HG02610 (cell line): ENCODE data around the gene SEPTIN11.
A peak's percentile ranks its signal among the peaks of the same experiment; 100 is the strongest.

Experiments
- ATAC-seq: cut with Tn5 transposase; IDR thresholded peaks from one replicate; pipeline ENCODE4 v1.9.1; 2021; ENCODE audit warnings: mild to moderate bottlenecking, moderate library complexity; ENCODE audit not compliant: unreplicated experiment

The SEPTIN11 gene

DNA sequence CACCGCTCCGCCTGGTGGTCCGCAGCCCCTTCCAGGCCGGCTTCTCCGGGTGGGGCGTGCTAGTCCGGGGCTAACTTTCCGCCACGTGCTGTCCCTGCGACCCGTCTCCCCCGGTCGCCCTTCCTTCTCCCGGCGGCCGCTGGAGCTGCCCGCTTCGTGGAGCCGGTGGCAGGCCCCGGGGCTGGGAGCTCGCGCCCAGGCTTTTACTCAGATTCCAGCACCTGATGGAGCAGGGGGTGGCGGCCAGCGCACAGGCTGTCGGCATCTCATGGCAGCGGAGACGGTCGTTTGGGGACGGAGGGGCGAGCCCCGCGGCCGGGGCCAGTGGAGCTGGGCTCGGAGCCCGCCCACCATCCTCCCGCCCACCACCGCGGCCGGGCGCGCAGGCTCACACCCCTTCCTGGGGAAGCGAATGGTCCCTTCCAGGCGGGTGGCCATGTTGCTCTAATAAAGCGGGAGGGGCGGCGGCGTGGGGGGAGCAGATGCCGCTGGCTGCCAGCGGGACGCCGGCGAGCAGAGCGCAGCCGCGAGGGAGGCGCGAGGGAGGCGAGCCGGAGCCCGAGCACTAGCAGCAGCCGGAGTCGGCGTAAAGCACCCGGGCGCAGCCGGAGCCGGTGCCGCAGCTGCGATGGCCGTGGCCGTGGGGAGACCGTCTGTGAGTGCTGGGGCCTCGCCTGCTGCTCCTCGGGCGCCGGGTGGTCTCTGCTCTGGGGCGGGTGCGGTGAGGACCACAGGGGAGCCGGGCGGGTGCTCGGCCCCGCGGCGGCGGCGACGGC, at the start of gene SEPTIN11:
Gene SEPTIN11, plus strand, starts transcription at position 477 of the 776 bp plus-strand sequence. Its CDS starts 152 bp downstream, at position 629.
- peak; percentile 73 for ATAC-seq

DNA sequence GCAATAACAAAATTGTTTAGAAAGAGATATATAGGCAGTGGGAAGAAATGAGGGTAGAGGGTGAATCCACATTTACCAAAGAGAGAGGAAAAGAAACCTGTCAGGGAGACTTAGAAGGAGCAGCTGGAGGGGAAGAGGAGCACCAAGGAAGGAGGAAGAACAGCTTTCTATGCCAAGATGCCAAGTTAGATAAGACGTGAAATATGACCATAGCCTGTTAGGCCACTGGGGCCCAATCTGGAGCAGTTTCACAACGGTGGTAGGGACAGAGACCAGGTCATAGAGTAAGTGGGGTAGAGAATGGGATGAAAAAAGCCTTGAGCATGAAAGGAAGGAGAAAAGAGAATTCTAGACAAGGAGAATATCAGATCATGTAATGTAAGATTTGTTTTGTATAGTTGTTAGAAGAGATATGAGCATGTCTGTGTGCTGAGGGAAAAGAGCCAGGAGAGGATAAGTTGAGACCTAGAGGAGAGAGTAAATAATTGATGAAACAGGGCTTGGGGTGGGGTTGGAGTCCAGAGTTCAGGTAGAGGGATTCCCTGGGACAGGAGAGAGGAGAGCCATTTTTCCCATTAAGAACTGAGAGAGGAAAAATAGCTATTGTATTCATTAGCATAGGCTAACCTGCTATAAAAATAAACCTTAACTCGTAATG, 47.2 kb upstream of the SEPTIN11 start:
- no peak for ATAC-seq

DNA sequence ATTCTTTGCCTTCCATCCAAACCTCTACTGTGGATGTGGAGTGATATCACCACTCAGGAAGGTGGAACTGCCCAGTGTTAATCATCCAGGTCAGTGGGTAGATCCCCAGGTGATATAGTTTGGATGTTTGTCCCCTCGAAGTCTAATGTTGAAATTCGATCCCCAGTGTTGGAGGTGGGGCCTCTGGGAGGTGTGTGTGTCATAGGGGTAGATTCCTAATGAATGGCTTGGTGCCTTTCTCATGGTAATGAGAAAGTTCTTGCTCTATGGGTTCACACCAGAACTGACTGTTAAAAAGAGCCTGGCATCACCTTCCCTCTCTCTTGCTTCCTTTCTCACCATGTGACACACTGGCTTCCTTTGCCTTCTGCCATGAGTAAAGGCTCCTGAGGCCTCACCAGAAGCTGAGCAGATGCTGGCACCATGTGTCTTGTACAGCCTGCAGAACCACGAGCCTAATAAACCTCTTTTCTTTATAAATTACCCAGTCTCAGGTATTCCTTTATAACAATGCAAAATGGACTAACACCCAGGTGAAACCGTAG, 44.8 kb upstream of the SEPTIN11 start:
- ATAC-seq = no peak

DNA sequence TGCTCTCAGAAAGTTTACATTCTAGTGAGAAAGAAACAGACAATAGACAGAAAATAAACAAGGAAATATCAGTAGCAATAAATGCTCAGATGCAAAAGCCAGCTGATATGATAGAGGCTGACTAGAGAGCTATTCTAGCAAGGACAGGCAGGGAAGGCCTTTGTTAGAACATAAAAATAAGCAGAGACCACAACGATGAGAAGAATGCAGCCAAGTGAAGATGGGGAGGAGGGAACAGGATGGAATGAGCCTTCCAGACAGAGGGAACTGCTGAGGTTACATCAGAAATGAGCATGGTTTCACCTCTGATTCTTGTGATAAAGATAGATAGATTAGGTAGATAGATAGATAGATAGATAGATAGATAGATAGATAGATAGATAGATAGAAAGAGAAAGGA, 44.0 kb upstream of the SEPTIN11 start:
- no peak for ATAC-seq

DNA sequence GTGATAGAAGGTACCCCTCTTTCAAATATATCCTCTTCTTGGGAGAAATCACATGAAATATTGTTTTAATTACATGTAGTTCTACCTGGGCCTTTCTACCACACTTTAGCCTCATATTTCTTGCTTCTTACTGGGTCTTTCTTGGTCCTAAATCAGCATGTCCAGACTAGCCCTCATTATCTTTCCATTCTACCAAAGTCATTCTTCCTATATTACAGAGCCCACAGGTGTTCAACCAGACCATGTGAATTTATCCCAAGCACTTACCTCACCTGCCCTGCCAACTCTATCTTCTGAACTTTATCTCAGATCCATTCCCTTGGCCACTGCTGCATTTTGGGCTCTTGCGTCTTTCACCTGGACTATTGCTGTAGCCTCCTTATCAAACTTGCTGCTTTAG, 39.8 kb upstream of the SEPTIN11 start:
- ATAC-seq = no peak

DNA sequence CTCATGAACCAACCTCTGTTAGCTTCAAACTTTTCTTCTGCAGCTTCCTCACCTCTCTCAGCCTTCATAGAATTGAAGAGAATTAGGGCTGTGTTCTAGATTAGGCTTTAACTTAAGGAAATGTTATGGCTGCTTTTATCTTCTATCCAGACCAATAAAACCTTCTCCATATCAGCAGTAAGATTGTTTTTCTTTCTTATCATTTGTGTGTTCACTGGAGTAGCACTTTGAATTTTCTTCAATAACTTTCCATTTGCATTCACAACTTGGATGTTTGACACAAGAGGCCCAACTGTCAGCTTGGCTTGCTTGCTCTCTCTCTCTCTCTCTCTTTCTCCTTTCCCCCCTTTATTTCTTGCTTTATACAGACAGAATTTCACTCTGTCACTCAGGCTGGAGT, 28.8 kb upstream of the SEPTIN11 start:
- ATAC-seq = no peak

DNA sequence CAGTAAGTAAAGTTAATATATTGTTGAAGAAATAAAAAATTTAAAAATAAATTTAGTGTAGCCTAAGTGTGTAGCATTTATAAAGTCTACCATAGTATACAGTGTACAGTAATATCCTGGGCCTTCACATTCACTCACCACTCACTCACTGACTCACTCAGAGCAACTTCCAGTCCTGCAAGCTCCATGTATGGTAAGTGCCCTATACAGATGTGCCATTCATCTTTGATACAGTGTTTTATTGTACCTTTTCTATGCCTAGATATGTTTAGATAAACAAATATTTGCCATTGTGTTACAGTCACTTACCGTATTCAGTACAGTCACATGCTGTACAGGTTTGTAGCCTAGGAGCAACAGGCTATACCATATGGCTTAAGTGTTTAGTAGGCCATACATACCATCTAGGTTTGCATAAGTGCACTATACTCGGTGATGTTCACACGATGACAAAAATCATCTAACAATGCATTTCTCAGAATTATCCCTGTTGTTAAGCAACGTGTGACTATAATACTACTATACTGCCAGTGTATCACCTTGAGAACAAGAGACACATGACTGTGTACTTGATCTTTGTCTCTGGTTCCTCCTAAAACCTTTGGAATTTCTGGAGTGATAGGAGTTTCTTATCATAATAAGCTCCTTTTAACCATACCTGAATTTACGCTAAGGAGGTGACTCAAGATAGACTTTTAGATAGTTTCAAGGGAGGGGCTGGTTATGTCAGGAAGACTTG, 25.8 kb upstream of the SEPTIN11 start:
- no peak for ATAC-seq

DNA sequence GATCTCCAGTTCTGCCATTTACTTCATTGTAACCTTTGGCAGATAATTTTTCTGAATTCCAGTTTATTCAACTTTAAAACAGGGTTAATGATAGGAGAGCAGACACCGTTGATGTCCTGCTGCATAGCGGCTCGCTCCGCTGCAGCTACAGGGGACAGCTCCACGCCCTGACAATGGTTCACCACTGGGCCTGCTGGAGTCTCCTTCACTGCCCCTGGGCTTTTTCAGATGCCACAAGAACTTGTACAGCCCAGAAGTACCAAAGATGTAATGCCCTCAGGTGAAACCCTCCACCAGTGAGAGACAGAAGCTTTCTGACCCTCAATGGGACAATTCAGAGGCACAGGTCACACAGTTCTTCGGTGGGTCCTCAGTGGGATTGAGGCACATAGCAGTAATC, 22.7 kb upstream of the SEPTIN11 start:
- ATAC-seq = no peak

DNA sequence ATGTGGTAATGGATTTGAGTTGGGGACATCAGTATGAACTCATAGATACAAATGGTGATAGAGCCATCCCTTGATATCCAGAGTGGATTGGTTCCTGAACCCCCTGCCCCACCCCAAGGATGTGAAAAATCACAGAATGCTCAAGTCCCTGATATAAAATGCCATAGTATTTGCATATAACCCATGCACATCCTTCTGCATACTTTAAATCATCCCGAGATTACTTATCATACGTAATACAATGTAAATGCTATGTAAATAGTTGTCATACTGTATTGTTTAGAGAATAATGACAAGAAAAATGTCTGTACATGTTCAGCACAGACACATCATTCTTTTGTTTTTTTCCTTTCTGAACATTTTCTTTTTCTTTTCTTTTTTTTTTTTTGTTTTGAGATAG, 18.9 kb upstream of the SEPTIN11 start:
- no peak for ATAC-seq

DNA sequence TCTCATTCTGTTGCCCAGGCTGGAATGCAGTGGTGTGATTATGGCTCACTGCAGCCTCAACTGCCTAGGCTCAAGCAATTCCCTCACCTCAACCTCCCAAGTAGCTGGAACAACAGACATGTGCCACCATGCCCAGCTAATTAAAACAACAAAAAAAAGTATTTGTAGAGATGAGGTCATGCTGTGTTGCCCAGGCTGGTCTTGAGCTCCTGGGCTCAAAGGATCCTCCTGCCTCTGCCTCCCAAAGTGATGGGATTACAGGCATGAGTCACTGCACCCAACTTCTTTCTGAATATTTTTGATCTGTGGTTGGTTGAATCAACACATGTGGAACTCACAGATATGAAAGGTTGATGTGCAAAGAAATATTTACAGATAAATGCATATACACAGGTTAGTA, 18.5 kb upstream of the SEPTIN11 start:
- no peak for ATAC-seq

DNA sequence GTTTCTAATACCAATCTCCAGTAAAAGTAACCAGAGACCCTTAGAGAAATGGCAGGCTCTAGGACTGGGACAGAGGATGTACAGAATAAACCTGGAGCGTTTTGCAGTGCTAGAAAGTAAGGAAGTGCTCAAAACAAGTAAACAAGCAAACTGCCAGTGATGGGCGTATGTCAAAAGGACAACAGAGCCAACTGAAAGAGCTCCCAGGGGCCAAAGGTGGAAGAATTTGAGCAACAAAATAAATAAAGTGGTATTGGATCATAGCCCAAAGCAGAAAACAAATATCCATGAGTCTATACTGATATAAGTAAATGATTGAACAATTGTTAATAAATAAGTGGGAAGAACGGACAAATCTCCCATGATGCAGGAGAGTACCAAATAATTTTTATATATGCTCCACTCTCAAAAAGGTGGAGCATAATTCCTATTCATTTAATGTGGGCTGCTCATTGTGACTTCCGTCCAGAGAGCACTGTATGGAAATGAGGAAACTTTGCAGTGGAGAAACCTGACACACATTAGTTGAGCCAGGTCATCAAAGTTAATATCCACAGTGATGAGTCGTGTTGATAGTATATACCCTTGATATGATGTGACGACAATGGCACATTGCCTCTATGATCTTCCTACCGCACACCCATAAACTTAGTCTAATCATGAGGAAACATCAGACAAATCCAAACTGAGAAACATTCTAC, 17.8 kb upstream of the SEPTIN11 start:
- ATAC-seq = no peak

DNA sequence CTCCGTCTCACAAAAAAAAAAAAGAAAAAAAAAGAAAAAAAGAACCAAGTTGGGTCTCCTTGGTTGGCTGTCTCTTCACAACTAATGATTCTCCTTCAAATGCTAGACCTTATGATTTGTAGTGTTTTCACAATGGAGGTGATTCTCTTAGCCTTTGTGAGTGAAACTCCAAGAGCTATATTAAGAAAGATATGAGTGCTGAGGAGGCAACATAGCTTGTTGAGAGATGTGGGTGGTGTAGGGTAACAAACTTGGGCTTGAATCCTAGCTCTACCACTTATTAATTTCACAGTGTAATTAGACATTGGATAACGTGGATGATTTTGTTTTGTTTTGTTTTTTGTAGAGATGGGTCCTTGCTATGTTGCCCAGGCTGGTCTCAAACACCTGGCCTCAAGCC, 10.4 kb upstream of the SEPTIN11 start:
- no peak for ATAC-seq

DNA sequence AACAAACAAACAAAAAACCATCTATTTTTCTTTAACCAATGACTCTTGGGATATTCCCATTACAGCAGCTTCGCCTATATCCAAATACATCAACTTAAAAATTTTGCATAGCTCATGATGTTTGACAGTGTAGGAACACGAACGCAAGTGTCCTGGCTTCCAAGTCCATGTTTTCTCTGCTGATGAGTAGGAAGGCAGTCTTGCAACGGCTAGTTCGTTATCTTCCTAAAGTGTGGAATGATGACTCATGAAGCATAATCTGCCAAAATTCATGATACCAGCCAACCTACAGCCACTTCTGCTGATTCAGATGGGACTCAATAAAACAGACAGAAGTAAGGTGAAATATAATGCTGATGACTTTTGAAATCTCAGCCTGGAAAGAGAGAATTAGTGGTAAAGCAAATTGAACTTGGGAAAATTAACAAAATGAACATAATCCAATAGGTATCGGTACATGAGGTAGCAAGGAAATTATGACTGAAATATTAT, 6.4 kb upstream of the SEPTIN11 start:
- ATAC-seq = no peak

DNA sequence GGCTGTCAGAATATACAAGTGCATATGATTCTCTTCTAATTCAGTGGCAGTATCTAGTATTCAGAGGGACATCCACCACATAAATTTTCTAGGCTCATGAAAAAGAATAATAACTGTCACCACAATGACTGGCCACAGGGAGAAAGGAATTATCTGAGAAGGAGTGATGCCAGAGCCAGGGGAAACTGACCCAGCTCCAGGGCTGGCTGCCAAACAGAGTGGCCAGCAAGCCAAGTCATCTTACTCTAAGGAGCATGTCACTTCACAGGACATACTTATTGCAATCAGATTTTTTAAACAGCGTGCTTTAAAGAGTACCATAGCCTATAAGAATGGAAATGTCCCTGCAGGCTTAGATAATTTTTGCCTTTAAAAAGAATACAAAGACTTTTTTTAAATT, 5.8 kb upstream of the SEPTIN11 start:
- ATAC-seq = no peak

DNA sequence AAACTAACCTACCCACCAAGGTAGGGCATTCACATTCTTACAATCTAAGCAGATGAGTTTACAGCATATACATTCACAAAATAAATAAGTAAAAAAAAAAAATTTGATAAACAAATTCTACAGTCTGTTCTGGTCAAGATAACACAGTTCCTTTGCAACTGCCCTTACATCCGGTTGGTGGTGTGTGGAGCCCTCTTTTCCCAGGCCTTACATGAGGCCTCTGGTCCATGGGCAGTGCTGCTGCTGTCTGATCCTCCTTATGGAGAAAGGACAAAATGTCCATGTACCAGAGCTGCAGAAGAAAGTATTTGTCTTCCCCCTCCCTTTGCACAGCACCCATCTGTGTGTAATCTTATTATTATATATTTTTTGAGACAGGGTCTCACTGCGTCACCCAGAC, 2.2 kb upstream of the SEPTIN11 start:
- no peak for ATAC-seq

DNA sequence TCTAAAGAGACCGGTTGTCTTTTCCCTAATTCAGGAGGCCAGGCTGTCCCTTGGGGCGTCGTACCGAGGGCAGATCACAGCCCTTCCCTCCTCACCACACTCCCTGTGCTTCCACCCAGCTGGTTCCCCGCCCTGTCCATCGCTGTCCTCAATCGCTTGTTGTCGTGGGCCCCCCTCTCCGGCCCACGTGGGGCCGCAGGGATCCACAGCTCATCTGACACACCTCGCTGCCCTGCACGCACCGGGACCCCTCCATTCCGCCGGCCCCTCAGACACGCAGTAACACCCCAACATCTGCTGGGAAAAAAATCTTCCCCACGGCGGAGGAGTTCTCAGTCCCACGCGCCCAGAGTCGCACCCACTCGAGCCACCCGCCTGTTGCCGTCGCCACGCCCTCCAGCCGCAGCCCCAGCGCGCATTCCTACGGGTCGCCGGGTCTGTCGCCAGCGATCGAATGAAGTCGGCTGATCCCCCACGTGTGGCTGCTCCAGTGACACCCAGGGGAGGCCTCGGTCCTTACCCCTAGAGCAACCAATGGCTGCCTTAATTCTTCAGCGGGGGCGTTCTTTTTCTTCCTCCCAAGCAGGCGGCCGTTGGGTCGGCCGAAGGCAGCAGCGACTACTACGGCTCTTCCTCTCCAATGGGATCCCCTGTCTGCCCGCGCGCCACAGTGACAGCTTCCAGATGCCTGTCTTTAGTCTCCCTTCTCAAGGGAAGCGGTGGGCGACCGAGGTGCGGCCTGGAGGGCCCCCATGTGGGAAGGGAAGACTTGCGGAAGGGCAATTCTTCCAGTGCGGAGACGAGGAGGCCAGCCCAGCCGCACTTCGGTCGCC, 893 bp upstream of the SEPTIN11 start:
- peak; percentile 47 for ATAC-seq

DNA sequence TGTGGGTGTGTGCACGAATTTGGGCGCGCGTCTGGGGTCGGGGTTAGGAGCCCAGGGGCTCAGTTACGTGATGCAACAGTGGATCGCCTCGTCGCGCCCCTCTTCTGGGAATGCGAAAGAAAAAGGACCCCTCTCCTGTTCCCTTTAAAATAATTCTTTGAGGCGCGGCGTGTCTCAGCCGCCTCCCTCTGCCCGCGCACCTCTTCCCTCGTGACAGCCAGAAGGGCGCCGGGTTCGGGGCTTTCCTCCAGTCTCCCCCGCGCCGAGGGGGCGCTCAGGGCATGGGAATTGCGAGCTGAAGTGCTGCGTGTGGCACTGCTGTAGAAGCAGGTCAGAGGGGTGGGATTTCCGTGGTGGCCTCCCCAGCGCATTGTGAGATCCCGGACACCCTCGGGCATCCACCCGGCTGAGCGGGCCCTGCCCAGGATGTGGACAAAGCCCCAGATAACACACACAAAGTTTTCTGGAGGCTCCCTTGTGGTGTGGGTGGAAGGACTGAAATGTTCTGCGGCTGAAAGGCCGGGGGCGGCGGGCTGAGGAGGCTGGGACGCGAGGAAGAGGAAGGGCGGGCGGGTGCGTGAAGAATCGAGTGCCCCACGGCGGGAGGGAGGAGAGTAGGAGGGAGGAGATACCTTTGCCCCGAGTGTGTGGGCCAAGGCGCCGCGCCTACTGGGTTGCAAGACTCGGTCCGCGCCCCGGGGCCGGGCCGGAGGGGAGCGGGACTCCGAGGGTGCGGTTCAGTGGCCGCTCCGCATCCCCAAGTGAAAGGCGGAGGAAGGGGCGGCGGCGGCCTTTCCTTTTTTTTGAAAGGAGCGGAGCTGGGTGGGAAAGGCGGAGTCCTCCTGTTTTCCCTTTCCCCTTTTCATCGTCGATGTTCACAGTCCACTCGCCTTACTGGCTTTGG, 752 bp downstream of the SEPTIN11 start:
- peak; percentile 23 for ATAC-seq

DNA sequence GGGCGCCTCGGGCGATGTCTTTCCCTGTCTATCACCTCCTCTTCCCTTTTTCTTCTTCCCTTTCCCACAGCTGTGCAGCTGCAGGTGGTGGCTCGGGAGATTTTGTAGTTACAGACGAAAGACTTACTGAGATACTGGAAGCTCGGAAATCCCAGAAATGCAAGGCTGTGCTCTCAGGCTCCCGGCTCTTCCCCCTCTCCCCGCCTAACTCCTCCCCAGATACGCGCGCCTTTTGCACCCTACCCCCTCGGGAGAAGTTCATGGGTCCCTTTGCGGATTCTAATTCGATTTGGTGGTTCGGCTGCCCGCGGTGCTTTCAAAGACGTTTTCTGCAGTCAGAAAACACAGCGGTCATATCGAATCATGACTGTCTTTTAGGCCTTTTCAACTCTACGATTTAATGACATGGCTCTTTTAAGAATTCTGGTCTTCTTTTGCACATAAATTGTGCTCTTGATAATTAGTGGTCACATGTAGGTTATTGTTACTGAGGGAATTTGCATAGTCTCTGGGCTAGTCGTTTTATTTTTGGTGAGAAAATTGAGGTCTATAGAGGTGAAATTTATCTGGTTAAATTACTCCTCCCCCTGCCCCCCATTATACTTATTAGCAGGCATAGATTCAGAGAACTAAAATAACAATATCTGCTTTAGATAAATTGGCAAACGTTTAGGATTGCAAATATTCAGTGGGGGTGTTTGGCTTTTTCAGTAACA, 1.6 kb downstream of the SEPTIN11 start:
- no peak for ATAC-seq
